ENCODE measurements around the gene GOLGA6B. TPM values are rescaled to one million over a fixed set of nuclear protein-coding genes. Genes with fewer than 3 reads are reported as not detected.

The GOLGA6B gene
- total RNA-seq, result not detected in 2 replicates

GRCh38 chr15:72654397-72654796, at the start of gene GOLGA6B:
GOLGA6B (plus strand) TSS chr15:72654697; CDS start chr15:72654738, 41 bp downstream.

DNA sequence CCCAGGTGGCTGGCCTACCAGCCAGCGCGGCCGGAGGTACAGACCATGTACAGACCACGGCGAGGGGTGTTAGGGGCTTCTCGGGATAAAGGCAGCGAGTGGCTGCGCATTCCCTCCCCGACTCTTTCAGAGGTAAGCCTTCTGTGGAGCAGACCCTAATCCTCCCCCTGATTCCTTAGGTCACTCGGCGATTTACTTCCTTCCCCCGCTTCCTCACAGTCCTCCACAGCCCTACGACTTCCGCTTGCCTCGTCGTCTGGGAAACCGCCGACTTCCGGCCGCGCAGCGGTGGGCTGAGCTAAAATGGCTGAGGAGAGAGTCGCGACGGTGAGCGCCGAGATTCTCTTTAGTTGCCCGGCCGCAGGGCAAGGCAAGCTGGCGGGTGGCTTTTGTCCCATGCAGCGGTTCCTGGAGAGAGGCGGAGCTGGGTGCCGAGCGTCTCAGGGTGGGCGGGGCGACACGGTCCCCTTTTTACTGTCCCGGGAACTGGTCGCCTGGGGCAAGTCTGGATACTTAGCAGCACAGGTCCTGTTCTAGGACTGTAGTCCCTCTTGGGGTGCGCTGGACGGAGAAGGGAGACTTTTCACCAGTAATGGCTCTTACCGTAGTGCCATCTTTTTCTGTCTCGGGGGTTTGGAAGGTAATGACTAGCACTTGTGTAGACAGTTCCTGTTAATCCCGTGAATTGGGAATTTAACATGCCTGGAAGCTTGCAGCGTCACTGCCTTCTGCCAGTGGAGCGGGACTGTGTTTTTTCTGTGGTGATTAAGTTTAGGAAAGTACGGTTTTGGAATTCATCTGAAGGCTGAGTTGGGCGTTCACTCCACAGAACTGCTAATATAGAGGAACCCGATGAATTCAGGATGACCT, 31.7 kb downstream of the GOLGA6B start, which contains the start of the genes BBS4 and HIGD2B:
BBS4 (plus strand) TSS at position 283 of the 870 bp plus-strand sequence; CDS start at position 304, 21 bp downstream.
HIGD2B (minus strand) TSS at position 258 of the 870 bp plus-strand sequence. CDS start 9,808 bp downstream, outside the sequence.

Other genes starting within 250 kb of the GOLGA6B start
- gene ARIH1, start 180.4 kb upstream of the GOLGA6B start, total RNA-seq, result 15.8 and 24.4 TPM in 2 replicates
- not detected in 2 replicates for gene HIGD2B, start 31.5 kb downstream of the GOLGA6B start, total RNA-seq
- 11.9 and 25.0 TPM in 2 replicates for gene BBS4, start 31.5 kb downstream of the GOLGA6B start, total RNA-seq
- gene ADPGK, start 129.1 kb downstream of the GOLGA6B start, total RNA-seq, result 50.6 and 53.8 TPM in 2 replicates